H1 (cell line): ENCODE measurements around the gene TMEM203. TPM values are rescaled to one million over a fixed set of nuclear protein-coding genes. Genes with fewer than 3 reads are reported as not detected.

Experiments used
- CTCF ChIA-PET: fragments of 300-600 bp; sonication (Branson Sonifier 250); formaldehyde crosslinking; loops from one replicate; lab custom pipeline; 2021; ENCODE audit not compliant: partially characterized antibody; lab: Charles Lee
- POLR2A ChIA-PET: fragments of 300-600 bp; sonication (Branson Sonifier 250); formaldehyde crosslinking; loops from one replicate; lab custom pipeline; 2021; ENCODE audit warnings: inconsistent platforms; ENCODE audit not compliant: partially characterized antibody; lab: Charles Lee
- DNase-seq, 2 experiments: peaks; one replicate each; pipeline versions ENCODE4 v3.0.0 to v3.0.0-alpha.2; 2010 to 2022; ENCODE audit warnings: low spot score in 2 of 2, low read depth in 1 of 2, mixed read lengths in 1 of 2
- FAIRE-seq: peaks from 2 replicates; lab custom pipeline; 2011; peaks lifted over from hg19 to GRCh38; lab: Jason Lieb, UNC
- H2AFZ ChIP-seq: 2 replicates; pipeline ENCODE4 v1.8.1; 2012; ENCODE audit warnings: low read length, inconsistent platforms
- H2AK5ac ChIP-seq: 2 replicates; pipeline ENCODE4 v1.6.1; 2013; ENCODE audit warnings: low read depth, low read length
- H2BK120ac ChIP-seq: replicated peaks from 2 replicates; pipeline ENCODE3; 2013; ENCODE audit warnings: low read depth, low read length, inconsistent platforms
- H2BK12ac ChIP-seq: 2 replicates; pipeline ENCODE4 v1.6.1; 2013; ENCODE audit warnings: low read depth, low read length
- H2BK15ac ChIP-seq: 2 replicates; pipeline ENCODE4 v1.6.1; 2013; ENCODE audit warnings: low read length
- H2BK20ac ChIP-seq: 2 replicates; pipeline ENCODE4 v1.6.1; 2013; ENCODE audit warnings: low read length
- H2BK5ac ChIP-seq: 2 replicates; pipeline ENCODE4 v1.6.1; 2013; ENCODE audit warnings: low read depth, low read length
- H3K14ac ChIP-seq: 2 replicates; pipeline ENCODE4 v1.6.1; 2013; ENCODE audit warnings: inconsistent platforms; ENCODE audit not compliant: insufficient read length
- H3K18ac ChIP-seq: 2 replicates; pipeline ENCODE4 v1.6.1; 2013; ENCODE audit warnings: low read length; ENCODE audit errors: extremely low read depth
- H3K23ac ChIP-seq: 2 replicates; pipeline ENCODE4 v1.6.1; 2013; ENCODE audit warnings: inconsistent platforms; ENCODE audit not compliant: insufficient read length
- H3K23me2 ChIP-seq: 2 replicates; pipeline ENCODE4 v1.6.1; 2013; ENCODE audit warnings: low read depth, low read length
- H3K27ac ChIP-seq: 2 replicates; pipeline ENCODE4 v1.6.1; 2011; ENCODE audit warnings: low read depth, low read length, inconsistent platforms
- H3K27me3 ChIP-seq, 4 experiments: replicated peaks in 1 of 4; 1 replicate in 1 of 4; 2 replicates in 3 of 4; pipeline versions ENCODE4 v1.6.1 to v1.8.1; 2011 to 2013; ENCODE audit warnings: low read length in 3 of 4, mild to moderate bottlenecking in 3 of 4, inconsistent platforms in 2 of 4, mixed read lengths in 2 of 4, moderate library complexity in 1 of 4; ENCODE audit not compliant: control insufficient read depth in 3 of 4, insufficient read depth in 3 of 4; ENCODE audit errors: extremely low read depth in 1 of 4
- H3K36me3 ChIP-seq, 4 experiments: 2 replicates each; pipeline versions ENCODE4 v1.6.1 to v1.8.1; 2011 to 2013; ENCODE audit warnings: mild to moderate bottlenecking in 4 of 4, low read length in 3 of 4, moderate library complexity in 2 of 4, control low read depth in 1 of 4, inconsistent platforms in 1 of 4; ENCODE audit not compliant: insufficient read depth in 4 of 4, control insufficient read depth in 2 of 4
- H3K4ac ChIP-seq: replicated peaks from 2 replicates; pipeline ENCODE3; 2013; ENCODE audit warnings: low read length, low read depth, mixed read lengths, inconsistent platforms; ENCODE audit not compliant: insufficient read length
- H3K4me1 ChIP-seq, 4 experiments: replicated peaks in 1 of 4; 1 replicate in 1 of 4; 2 replicates in 3 of 4; pipeline versions ENCODE4 v1.6.1 to v1.8.1; 2011 to 2013; ENCODE audit warnings: low read length in 3 of 4, inconsistent platforms in 2 of 4, mixed read lengths in 1 of 4; ENCODE audit not compliant: insufficient read depth in 4 of 4, control insufficient read depth in 3 of 4
- H3K4me2 ChIP-seq, 2 experiments: 2 replicates each; pipeline versions ENCODE4 v1.6.1 to v1.8.1; 2011 to 2013; ENCODE audit warnings: low read depth in 2 of 2, low read length in 2 of 2, control low read depth in 1 of 2, inconsistent platforms in 1 of 2, mild to moderate bottlenecking in 1 of 2; ENCODE audit not compliant: insufficient read depth in 1 of 2
- H3K4me3 ChIP-seq, 4 experiments: fragments of 200-600, 300-600 bp in 1 of 4; sonication (generic), shearing (Covaris generic), sonication (Bioruptor Twin) in 1 of 4; 2 replicates each; pipeline versions ENCODE4 v1.5.1 to v1.8.1; 2011 to 2016; ENCODE audit warnings: low read length in 4 of 4, low read depth in 3 of 4, control low read depth in 2 of 4, inconsistent platforms in 2 of 4, mild to moderate bottlenecking in 2 of 4, mixed read lengths in 1 of 4, moderate library complexity in 1 of 4; ENCODE audit not compliant: insufficient read depth in 2 of 4; ENCODE audit errors: extremely low read depth in 1 of 4
- H3K56ac ChIP-seq: replicated peaks from 2 replicates; pipeline ENCODE3; 2013; ENCODE audit warnings: low read depth, mild to moderate bottlenecking, mixed read lengths, low read length, inconsistent platforms; ENCODE audit not compliant: insufficient read length
- H3K79me1 ChIP-seq: 2 replicates; pipeline ENCODE4 v1.6.1; 2013; ENCODE audit warnings: low read depth, low read length, control low read depth
- H3K79me2 ChIP-seq, 2 experiments: 2 replicates each; pipeline versions ENCODE4 v1.6.1 to v1.8.1; 2012 to 2013; ENCODE audit warnings: low read length in 2 of 2, mild to moderate bottlenecking in 2 of 2, inconsistent platforms in 1 of 2; ENCODE audit not compliant: insufficient read depth in 2 of 2, control insufficient read depth in 1 of 2
- H3K9ac ChIP-seq, 4 experiments: replicated peaks in 1 of 4; 1 replicate in 1 of 4; 2 replicates in 3 of 4; pipeline versions ENCODE4 v1.6.1 to v1.8.1; 2011 to 2013; ENCODE audit warnings: low read depth in 3 of 4, low read length in 3 of 4, control low read depth in 2 of 4, mild to moderate bottlenecking in 2 of 4, moderate library complexity in 2 of 4, inconsistent platforms in 1 of 4; ENCODE audit errors: extremely low read depth in 1 of 4
- H3K9me3 ChIP-seq, 2 experiments: 2 replicates each; pipeline versions ENCODE4 v1.6.1 to v1.8.1; 2012 to 2013; ENCODE audit warnings: mild to moderate bottlenecking in 2 of 2, moderate library complexity in 2 of 2, control low read depth in 1 of 2, inconsistent platforms in 1 of 2, low read depth in 1 of 2, low read length in 1 of 2, mixed read lengths in 1 of 2; ENCODE audit not compliant: insufficient read depth in 2 of 2
- H4K20me1 ChIP-seq, 2 experiments: replicated peaks in 1 of 2; 2 replicates each; pipeline versions ENCODE3 to v1.8.1; 2011 to 2013; ENCODE audit warnings: inconsistent platforms in 2 of 2, low read length in 2 of 2, mild to moderate bottlenecking in 1 of 2; ENCODE audit not compliant: insufficient read depth in 2 of 2, control insufficient read depth in 1 of 2
- H4K5ac ChIP-seq: 2 replicates; pipeline ENCODE4 v1.6.1; 2013; ENCODE audit warnings: low read length, low read depth, mixed read lengths, inconsistent platforms; ENCODE audit not compliant: insufficient read length
- H4K8ac ChIP-seq: 2 replicates; pipeline ENCODE4 v1.8.0; 2013; ENCODE audit warnings: mild to moderate bottlenecking, moderate library complexity, low read length, inconsistent platforms; ENCODE audit not compliant: insufficient read depth; ENCODE audit errors: extremely low read depth
- H4K91ac ChIP-seq: replicated peaks from 2 replicates; pipeline ENCODE3; 2013; ENCODE audit warnings: low read length, mixed read lengths, inconsistent platforms; ENCODE audit not compliant: insufficient read length
- JUND ChIP-seq: IDR thresholded peaks from 2 replicates; pipeline ENCODE4 v1.6.1; 2011; ENCODE audit warnings: mild to moderate bottlenecking, improper control_type of control experiment, low read length
- SP1 ChIP-seq: IDR thresholded peaks from 2 replicates; pipeline ENCODE4 v1.6.1; 2011; ENCODE audit warnings: low read depth, low read length
- SP4 ChIP-seq: IDR thresholded peaks from 2 replicates; pipeline ENCODE4 v1.6.1; 2012; ENCODE audit warnings: low read length, inconsistent platforms
- WGBS, 2 experiments: shearing (Covaris generic) in 1 of 2; methylation state at CpG; one replicate each; pipeline versions ENCODE4 v1.1.6 to v1.1.7; 2013 to 2015; ENCODE audit warnings: low lambda C conversion rate in 2 of 2, mixed read lengths in 2 of 2, inconsistent platforms in 1 of 2, low coverage in 1 of 2, missing lambda C conversion rate in 1 of 2; ENCODE audit not compliant: insufficient replicate concordance in 2 of 2, insufficient coverage in 1 of 2, insufficient read length in 1 of 2; ENCODE audit errors: extremely low coverage in 1 of 2, missing lambda C conversion rate in 1 of 2; 5-methylcytosine and 5-hydroxymethylcytosine counted together
- polyA plus RNA-seq, 7 experiments: library from polyadenylated mRNA; depleted of rRNA in 3 of 7; stranded (reverse) in 5 of 7; unstranded in 2 of 7; fragments of >200 nt in 5 of 7; fragments of 200-250 nt in 2 of 7; gene quantifications; 1 replicate in 5 of 7; 2 replicates in 1 of 7; 4 replicates in 1 of 7; pipeline versions ENCODE4 v1.2.1 to v1.2.3, GENCODE V29; 2011 to 2013; ENCODE audit warnings: missing spikeins in 2 of 7, mixed read lengths in 2 of 7
- total RNA-seq: library from RNA; stranded (reverse); fragmentation: NEBNext Ultra II Directional; extraction: Animal tissue kit (Norgen Biotek cat#: 25700); gene quantifications from 2 replicates; pipeline ENCODE4 v1.2.1, GENCODE V29; 2021

Gene TMEM203
- total and polyA plus RNA-seq, 2 of the 8 experiments (the other 6 are each of a cell fraction or from before 2014, with no cell fraction given) = 44.1 to 57.1 TPM

DNA sequence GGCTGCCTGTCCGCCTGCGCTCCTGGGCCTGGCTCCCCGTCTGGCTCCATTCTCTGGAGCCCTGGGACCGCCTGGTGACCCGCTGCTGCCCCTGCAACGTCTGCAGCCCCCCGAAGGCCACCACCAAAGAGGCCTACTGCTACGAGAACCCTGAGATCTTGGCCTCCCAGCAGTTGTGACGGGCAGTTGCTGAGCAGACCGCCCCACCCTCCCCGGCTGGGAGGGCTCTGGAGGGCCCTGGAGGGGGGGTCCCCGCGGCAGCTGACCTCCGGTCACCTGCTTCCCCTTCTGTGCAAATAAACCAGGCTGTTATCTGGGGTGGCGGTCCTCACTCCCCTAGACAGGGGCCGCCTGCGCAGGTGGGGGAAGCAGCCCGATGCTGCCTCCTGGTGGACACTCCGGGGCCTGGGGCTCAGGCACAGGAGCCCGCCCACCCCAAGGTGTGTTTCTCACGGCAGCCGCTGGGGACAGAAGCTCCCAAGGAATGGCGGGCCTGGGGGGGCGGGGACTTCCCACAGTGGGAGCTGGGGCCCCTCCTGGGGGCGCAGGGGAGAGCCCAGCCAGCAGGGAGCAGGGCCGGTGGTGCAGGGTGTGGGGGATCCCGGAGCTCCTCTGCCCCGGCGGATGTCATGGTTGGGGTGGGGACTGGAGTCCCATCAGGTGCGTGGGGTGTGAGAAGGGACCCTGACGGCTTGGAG lies 30.9 kb upstream of the TMEM203 start:
- Histone ChIP-seq H4K91ac (no peak overlapping the region), H3K4ac (no peak overlapping the region), H2BK120ac (no peak overlapping the region), H2BK5ac (peak overlapping the region; percentile 30; the same call in 1 of the 2 replicates), H3K9ac (no peak overlapping the region), H3K27ac (no peak overlapping the region), H4K5ac (peak overlapping the region; percentile 59), H3K18ac (no peak overlapping the region), H3K4me3 (0 out of 8 replicates have a peak overlapping the region, but pooled peaks of 1 of the 4 experiments have one; percentile 25), H2AFZ (no peak overlapping the region), H3K23ac (no peak overlapping the region), H2BK12ac (no peak overlapping the region), H3K9me3 (no peaks in the 10 kb centered on the region), H2AK5ac (no peak overlapping the region), H2BK15ac (no peak overlapping the region), H3K14ac (no peak overlapping the region), H3K4me2 (peak overlapping the region in 1 of 2 experiments; percentile 66; a peak in 2 of 4 replicates), H3K79me1 (no peaks in the 10 kb centered on the region), H3K79me2 (peaks cover 0 to 7% of the 10 kb centered on the region in 2 experiments; a peak in 1 of 4 replicates), H3K56ac (no peak overlapping the region), H3K23me2 (peaks cover 5% of the 10 kb centered on the region; the same call in 1 of the 2 replicates), H3K36me3 (no peaks in the 10 kb centered on the region), H3K27me3 (no peaks in the 10 kb centered on the region), H2BK20ac (no peak overlapping the region), H3K4me1 (peaks cover 0 to 12% (median 8%) of the 10 kb centered on the region in 4 experiments; a peak in 6 of 7 replicates), H4K20me1 (peaks cover 6 to 8% of the 10 kb centered on the region in 2 experiments), H4K8ac (peak overlapping the region; percentile 86)
- DNase-seq = peak; percentile 59 to 96
- no peak for FAIRE-seq
- ChIA-PET POLR2A (interaction anchor here (1.0 to 69.9 kb wide), 5 partner anchors 1 to 181 kb away, joined by 3 to 1462 read pairs (median 4); partner anchors contain the start of genes CYSRT1, NDOR1, NELFB and RNF208), CTCF (interaction anchor here (0.6 to 20.2 kb wide), 46 partner anchors 10 to 338 kb away, joined by 3 to 204 read pairs (median 5); partner anchors contain the start of genes ANAPC2, CYSRT1, LRRC26 and NELFB)
- 31% methylated on average over 18 of the region's 31 CpGs; no CpG with 5 or more reads in 1 of the 2 experiments for WGBS, 2 experiments
- TF ChIP-seq JUND = no peak
- peak; percentile 93 for TF ChIP-seq SP4
- TF ChIP-seq SP1 = peak; percentile 72; the same call in 1 of the 2 replicates
